ENCODE measurements around the gene MTHFSD. TPM values are rescaled to one million over a fixed set of nuclear protein-coding genes. Genes with fewer than 3 reads are reported as not detected.

The MTHFSD gene
- total RNA-seq, 4 donors from 2014 or later, result 10.1 to 17.9 (median 15.5) TPM

DNA sequence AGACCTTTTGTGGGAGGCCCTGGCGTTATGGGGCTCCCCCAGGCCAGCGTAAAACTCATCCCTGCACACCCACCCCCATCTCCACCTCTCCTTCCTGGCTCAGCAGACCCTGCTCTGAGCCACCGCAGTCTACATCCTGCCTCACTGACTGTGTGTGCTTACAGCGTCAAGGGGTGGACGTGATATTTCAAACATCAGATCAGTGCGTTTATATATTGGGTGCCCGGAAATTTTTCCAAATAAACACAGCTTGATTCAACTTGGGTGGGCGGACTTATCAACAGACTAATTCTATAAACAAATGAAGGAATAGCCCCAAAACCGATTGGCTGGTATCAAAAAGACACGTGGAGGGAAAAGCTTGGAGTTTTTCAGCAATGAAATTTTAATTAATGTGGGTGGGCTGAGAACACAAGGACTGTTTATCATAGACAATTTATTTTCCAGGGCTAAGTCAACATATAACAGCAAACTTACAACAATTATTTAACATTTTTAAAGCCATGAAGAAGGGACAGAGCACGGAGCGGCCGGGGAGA, 23.1 kb upstream of the MTHFSD start, which contains the start of gene FOXL1:
FOXL1 (plus strand) TSS at position 489 of the 539 bp plus-strand sequence. CDS start 175 bp downstream, outside the sequence.
- Histone ChIP-seq H3K27ac (replicated peaks in 1 of 4) (peak within 1 kb of the TSS; percentile 22 to 58 (median 33)), H3K9me3 (no peaks in the 10 kb centered on the region), H3K4me1 (peaks cover 9 to 35% (median 28%) of the 10 kb centered on the region in 4 donors), H3K36me3 (no peaks in the 10 kb centered on the region), H3K4me3 (peak within 1 kb of the TSS; percentile 17 to 39 (median 26)), H3K27me3 (peaks cover 0 to 84% (median 45%) of the 10 kb centered on the region in 4 donors)
- DNase-seq (ENCODE audit: extremely low spot score), result no peak
- WGBS, result 46% methylated on average over 13 of the region's 13 CpGs
- intact Hi-C loops (cut with DNase I), result no loop called here
- TF ChIP-seq POLR2AphosphoS5 (IDR thresholded peaks at IDR 0.05), result no peak
- TF ChIP-seq, protein P1, sequence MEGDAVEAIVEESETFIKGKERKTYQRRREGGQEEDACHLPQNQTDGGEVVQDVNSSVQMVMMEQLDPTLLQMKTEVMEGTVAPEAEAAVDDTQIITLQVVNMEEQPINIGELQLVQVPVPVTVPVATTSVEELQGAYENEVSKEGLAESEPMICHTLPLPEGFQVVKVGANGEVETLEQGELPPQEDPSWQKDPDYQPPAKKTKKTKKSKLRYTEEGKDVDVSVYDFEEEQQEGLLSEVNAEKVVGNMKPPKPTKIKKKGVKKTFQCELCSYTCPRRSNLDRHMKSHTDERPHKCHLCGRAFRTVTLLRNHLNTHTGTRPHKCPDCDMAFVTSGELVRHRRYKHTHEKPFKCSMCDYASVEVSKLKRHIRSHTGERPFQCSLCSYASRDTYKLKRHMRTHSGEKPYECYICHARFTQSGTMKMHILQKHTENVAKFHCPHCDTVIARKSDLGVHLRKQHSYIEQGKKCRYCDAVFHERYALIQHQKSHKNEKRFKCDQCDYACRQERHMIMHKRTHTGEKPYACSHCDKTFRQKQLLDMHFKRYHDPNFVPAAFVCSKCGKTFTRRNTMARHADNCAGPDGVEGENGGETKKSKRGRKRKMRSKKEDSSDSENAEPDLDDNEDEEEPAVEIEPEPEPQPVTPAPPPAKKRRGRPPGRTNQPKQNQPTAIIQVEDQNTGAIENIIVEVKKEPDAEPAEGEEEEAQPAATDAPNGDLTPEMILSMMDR (IDR thresholded peaks at IDR 0.05), result no peak
- TF ChIP-seq EP300 (IDR thresholded peaks at IDR 0.05), result no peak
- no peak for TF ChIP-seq POLR2A (IDR thresholded peaks at IDR 0.05; ENCODE audit: low read depth)

DNA sequence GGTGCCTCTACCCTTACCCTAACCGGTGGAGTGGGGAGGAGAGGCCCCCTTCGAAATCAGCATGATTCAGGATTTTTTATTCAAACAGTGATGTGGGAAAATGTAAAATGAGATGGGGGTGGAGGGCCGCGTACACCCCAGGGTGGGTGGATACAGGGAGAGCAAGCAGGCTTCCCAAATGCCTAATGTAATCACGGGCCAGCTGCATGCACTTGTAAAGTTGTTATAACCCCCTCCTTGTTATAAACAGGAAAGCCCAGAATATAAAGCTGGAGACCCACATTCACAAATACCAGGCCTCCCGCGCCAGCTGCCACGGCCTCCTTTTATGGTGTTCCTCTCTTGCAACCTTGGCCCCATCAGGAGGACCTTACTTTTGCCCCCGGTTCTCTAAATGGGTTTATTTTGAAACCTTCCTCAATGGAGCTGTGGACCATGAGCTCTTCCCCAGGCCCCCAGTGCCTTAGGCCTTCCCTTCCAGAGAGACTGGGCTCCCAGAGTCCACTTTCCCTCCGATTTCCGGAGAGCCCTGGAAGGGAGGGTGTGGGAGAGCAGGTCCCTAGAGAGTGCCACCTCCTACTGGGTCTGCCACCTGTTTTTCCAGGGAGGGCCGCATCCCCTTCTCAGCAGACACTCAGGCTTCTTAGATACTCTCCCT, 22.4 kb upstream of the MTHFSD start:
- TF ChIP-seq POLR2A (IDR thresholded peaks at IDR 0.05; ENCODE audit: low read depth), result no peak
- no peak for TF ChIP-seq POLR2AphosphoS5 (IDR thresholded peaks at IDR 0.05)
- TF ChIP-seq, protein P1 (IDR thresholded peaks at IDR 0.05), result no peak
- TF ChIP-seq EP300 (IDR thresholded peaks at IDR 0.05), result no peak
- peaks cover 0 to 86% (median 48%) of the 10 kb centered on the region in 4 donors for H3K27me3 ChIP-seq
- WGBS, result 60% methylated on average over 12 of the region's 12 CpGs
- H3K27ac ChIP-seq (replicated peaks in 1 of 4), result peak overlapping the region in 3 of 4 donors; percentile 8 to 41 (median 31)
- no peak for DNase-seq (ENCODE audit: extremely low spot score)
- no peaks in the 10 kb centered on the region for H3K36me3 ChIP-seq
- peak overlapping the region in 1 of 4 donors; percentile 48 for H3K4me3 ChIP-seq
- peaks cover 9 to 35% (median 28%) of the 10 kb centered on the region in 4 donors for H3K4me1 ChIP-seq
- intact Hi-C loops (cut with DNase I), result no loop called here
- no peaks in the 10 kb centered on the region for H3K9me3 ChIP-seq

DNA sequence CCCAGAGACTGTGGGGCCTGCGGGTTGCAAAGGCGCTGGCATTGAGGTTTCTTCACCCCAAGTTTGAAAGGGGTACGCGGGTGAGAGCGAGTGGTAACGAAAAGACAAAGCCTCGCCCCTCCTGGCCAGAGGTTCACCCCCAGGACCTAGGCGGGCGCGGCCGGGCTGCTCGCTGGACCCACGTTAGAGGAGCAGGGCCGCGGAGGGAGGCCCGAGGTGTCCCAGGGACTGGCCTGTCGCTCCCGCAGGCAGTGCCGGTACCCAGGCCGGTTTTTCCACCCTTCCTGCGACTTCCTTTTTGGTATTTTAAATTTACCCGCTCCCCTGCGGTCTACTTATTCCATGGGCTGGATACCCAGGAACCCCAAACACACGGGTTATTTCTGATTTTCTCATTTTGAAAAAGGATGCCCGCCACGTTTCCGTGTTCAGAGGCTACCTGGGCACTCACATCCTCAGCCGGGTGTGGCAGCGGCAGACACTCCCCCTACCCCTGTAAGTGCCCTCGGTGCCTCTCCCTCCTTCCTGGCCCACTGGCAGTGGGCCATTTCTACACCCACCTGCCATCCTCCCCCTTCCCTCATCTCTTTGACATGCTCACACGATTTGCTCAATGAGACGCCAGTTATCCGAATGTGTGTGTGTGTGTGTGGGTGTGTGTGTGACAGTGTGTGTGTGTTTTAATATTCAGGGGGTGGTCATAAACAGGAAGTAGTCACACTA, 21.7 kb upstream of the MTHFSD start:
- DNase-seq (ENCODE audit: extremely low spot score), result no peak
- TF ChIP-seq POLR2AphosphoS5 (IDR thresholded peaks at IDR 0.05), result no peak
- H3K27me3 ChIP-seq, result peaks cover 0 to 93% (median 49%) of the 10 kb centered on the region in 4 donors
- peaks cover 9 to 35% (median 28%) of the 10 kb centered on the region in 4 donors for H3K4me1 ChIP-seq
- H3K36me3 ChIP-seq, result no peaks in the 10 kb centered on the region
- peak overlapping the region; percentile 31 to 48 (median 38) for H3K4me3 ChIP-seq
- intact Hi-C loops (cut with DNase I), result no loop called here
- H3K27ac ChIP-seq (replicated peaks in 1 of 4), result peak overlapping the region; percentile 8 to 47 (median 40)
- no peaks in the 10 kb centered on the region for H3K9me3 ChIP-seq
- WGBS, result 31% methylated on average over 22 of the region's 33 CpGs

DNA sequence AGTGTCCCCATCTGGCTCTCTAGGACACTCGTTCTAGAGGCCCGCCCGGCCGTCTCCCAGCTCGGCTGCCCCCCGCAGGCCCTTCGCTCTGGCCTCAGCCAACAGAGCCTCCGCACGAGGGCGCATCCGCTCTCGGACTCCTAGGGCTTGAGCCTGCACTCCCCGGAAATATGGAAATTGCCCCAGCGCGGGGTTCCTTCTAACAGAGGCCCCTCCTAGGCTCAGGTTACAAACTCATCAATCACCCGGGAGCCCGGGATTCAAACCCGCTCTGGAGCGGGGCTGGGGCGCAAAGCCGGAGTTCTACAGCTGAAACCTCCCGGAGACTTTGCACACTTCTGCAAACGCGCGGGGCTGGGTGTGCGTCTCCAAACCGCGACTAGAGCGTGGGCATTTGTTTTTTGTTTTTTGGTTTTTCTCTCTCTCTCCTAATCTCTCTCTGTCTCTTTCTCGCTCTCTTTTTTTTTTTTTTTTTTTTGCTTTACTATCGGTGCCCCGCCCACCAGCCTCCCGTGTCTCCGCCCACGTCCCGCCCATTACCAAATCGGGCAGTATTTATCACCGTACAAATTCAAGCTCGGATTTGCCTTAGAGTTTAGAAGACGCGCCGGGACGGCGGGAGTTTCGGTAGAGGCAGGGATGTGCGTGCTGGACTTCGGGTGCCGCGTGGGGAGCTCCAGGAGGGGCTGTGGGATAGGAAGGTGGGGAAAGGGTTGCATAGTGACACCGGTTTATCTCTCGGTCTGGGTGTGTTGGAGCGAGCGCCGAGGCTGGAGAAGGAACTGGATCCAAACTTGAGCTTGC, 20.9 kb upstream of the MTHFSD start:
- Histone ChIP-seq H3K36me3 (no peaks in the 10 kb centered on the region), H3K4me3 (peak overlapping the region; percentile 31 to 48 (median 38)), H3K27ac (replicated peaks in 1 of 4) (peak overlapping the region; percentile 3 to 47 (median 40)), H3K4me1 (peaks cover 9 to 35% (median 28%) of the 10 kb centered on the region in 4 donors), H3K27me3 (peaks cover 0 to 98% (median 53%) of the 10 kb centered on the region in 4 donors), H3K9me3 (no peaks in the 10 kb centered on the region)
- TF ChIP-seq POLR2A (IDR thresholded peaks at IDR 0.05; ENCODE audit: low read depth) (no peak), EP300 (IDR thresholded peaks at IDR 0.05) (no peak), POLR2AphosphoS5 (IDR thresholded peaks at IDR 0.05) (peak; percentile 36 to 69)
- TF ChIP-seq, protein P1 (IDR thresholded peaks at IDR 0.05), result peak; percentile 17 to 34 (median 28)
- intact Hi-C loops (cut with DNase I), result no loop called here
- 1% methylated on average over 49 of the region's 54 CpGs for whole genome bisulfite sequencing
- DNase-seq (ENCODE audit: extremely low spot score), result no peak
